Measurements from ENCODE around the gene MICAL2.

Gene MICAL2

GRCh38 chr11:12235947-12236743, 125.8 kb downstream of the MICAL2 start:
- peak; percentile 53 for DNase-seq

- DNase-seq = no peak
These were observed 126.3 kb downstream of the MICAL2 start for GRCh38 chr11:12236744-12237101.

GRCh38 chr11:12237381-12237784, 127.0 kb downstream of the MICAL2 start:
- DNase-seq = no peak

GRCh38 chr11:12238420-12238819, 128.0 kb downstream of the MICAL2 start:
- no peak for DNase-seq

GRCh38 chr11:12239396-12239795, 129.0 kb downstream of the MICAL2 start:
- no peak for DNase-seq

- DNase-seq = no peak
These were observed 129.5 kb downstream of the MICAL2 start for GRCh38 chr11:12239804-12240371.

- no peak for DNase-seq
These were observed 130.3 kb downstream of the MICAL2 start for GRCh38 chr11:12240677-12241076.

GRCh38 chr11:12241401-12241800, 131.0 kb downstream of the MICAL2 start:
- DNase-seq = no peak

GRCh38 chr11:12241971-12242672, 131.7 kb downstream of the MICAL2 start:
- DNase-seq = no peak

- no peak for DNase-seq
These were observed 132.6 kb downstream of the MICAL2 start for GRCh38 chr11:12242966-12243365.

GRCh38 chr11:12243486-12243885, 133.1 kb downstream of the MICAL2 start:
- peak; percentile 64 for DNase-seq

- DNase-seq = no peak
These were observed 133.6 kb downstream of the MICAL2 start for GRCh38 chr11:12243911-12244550.

GRCh38 chr11:12245091-12245490, 134.7 kb downstream of the MICAL2 start:
- no peak for DNase-seq

GRCh38 chr11:12245549-12246016, 135.2 kb downstream of the MICAL2 start:
- DNase-seq = no peak

- no peak for DNase-seq
These were observed 135.8 kb downstream of the MICAL2 start for GRCh38 chr11:12246147-12246546.

- DNase-seq = no peak
These were observed 136.6 kb downstream of the MICAL2 start for GRCh38 chr11:12246989-12247388.

- DNase-seq = no peak
These were observed 137.3 kb downstream of the MICAL2 start for GRCh38 chr11:12247543-12248254.

- peak; percentile 99 for DNase-seq
These were observed 137.9 kb downstream of the MICAL2 start for GRCh38 chr11:12248330-12248729.

- peak; percentile 88 for DNase-seq
These were observed 139.3 kb downstream of the MICAL2 start for GRCh38 chr11:12249590-12250260.

GRCh38 chr11:12251666-12252560, 141.5 kb downstream of the MICAL2 start:
- no peak for DNase-seq

- DNase-seq = no peak
These were observed 143.5 kb downstream of the MICAL2 start for GRCh38 chr11:12253843-12254281.
